ENCODE results near the gene EPHB1.

Gene EPHB1

DNA sequence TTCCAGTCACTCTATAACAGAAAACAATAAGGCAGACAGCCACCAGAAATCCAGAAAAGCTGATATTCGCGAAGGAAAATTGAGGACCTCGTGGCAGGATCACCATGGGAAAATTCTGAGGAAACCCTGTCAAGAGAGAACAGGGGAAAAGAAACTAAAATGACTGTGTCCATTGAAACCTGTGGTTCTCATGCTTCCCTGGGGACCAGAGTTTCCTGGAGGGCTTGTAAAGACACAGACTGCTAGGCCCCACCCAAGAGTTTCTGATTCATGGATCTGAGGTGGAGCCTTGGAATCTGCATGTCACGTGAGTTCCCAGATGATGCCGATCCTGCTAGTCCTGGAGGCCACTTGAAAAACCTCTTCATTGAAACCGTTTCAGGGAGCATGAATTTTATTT lies 420.5 kb downstream of the EPHB1 start:
- Histone ChIP-seq H3K27me3 (ENCODE audit: control insufficient read depth in 1 of 2, insufficient read depth in 2 of 2, low read length in 2 of 2) (no peaks in the 10 kb centered on the region), H3K4me1 (ENCODE audit: control insufficient read depth in 1 of 2, insufficient read depth in 2 of 2, low read length in 2 of 2) (no peaks in the 10 kb centered on the region), H3K9me3 (ENCODE audit: control insufficient read depth in 1 of 2, low read length in 2 of 2) (no peaks in the 10 kb centered on the region), H3K27ac (ENCODE audit: low read depth, low read length) (no peak overlapping the region), H3K9ac (ENCODE audit: low read depth in 1 of 2, low read length in 2 of 2) (no peak overlapping the region), H3K4me3 (ENCODE audit: low read depth in 1 of 2, low read length in 2 of 2) (no peak overlapping the region), H3K36me3 (ENCODE audit: control insufficient read depth in 1 of 2, insufficient read depth in 2 of 2, low read length in 2 of 2) (no peaks in the 10 kb centered on the region)

- Histone ChIP-seq H3K27ac (ENCODE audit: low read depth, low read length) (no peak overlapping the region), H3K36me3 (ENCODE audit: control insufficient read depth in 1 of 2, insufficient read depth in 2 of 2, low read length in 2 of 2) (no peaks in the 10 kb centered on the region), H3K27me3 (ENCODE audit: control insufficient read depth in 1 of 2, insufficient read depth in 2 of 2, low read length in 2 of 2) (no peaks in the 10 kb centered on the region), H3K4me3 (ENCODE audit: low read depth in 1 of 2, low read length in 2 of 2) (no peak overlapping the region), H3K9me3 (ENCODE audit: control insufficient read depth in 1 of 2, low read length in 2 of 2) (no peaks in the 10 kb centered on the region), H3K4me1 (ENCODE audit: control insufficient read depth in 1 of 2, insufficient read depth in 2 of 2, low read length in 2 of 2) (no peaks in the 10 kb centered on the region), H3K9ac (ENCODE audit: low read depth in 1 of 2, low read length in 2 of 2) (no peak overlapping the region)
These were observed 421.6 kb downstream of the EPHB1 start for GRCh38 chr3:135216659-135217058.

DNA sequence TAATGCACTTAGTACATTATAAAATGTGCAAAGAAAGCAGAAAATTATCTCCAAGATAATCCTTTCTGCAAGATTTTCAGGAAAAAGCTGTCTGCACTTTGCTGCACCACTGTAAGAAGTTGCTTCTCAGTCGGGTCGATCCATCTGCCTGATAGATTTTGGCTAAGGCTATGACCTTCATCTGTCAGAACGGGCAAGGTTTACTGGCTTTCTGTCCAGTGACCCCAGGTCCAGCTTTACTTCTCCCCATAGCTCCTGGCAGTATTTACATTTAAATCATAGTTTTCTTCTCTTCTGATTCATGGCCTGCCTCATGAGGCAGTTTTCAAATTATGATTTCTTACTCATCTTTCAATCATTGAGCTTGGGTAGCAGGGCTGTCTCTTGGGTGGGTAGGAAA lies 422.7 kb downstream of the EPHB1 start:
- Histone ChIP-seq H3K4me1 (ENCODE audit: control insufficient read depth in 1 of 2, insufficient read depth in 2 of 2, low read length in 2 of 2) (no peaks in the 10 kb centered on the region), H3K9ac (ENCODE audit: low read depth in 1 of 2, low read length in 2 of 2) (no peak overlapping the region), H3K9me3 (ENCODE audit: control insufficient read depth in 1 of 2, low read length in 2 of 2) (no peaks in the 10 kb centered on the region), H3K36me3 (ENCODE audit: control insufficient read depth in 1 of 2, insufficient read depth in 2 of 2, low read length in 2 of 2) (no peaks in the 10 kb centered on the region), H3K27ac (ENCODE audit: low read depth, low read length) (no peak overlapping the region), H3K27me3 (ENCODE audit: control insufficient read depth in 1 of 2, insufficient read depth in 2 of 2, low read length in 2 of 2) (no peaks in the 10 kb centered on the region), H3K4me3 (ENCODE audit: low read depth in 1 of 2, low read length in 2 of 2) (no peak overlapping the region)

- Histone ChIP-seq H3K27ac (ENCODE audit: low read depth, low read length) (no peak overlapping the region), H3K9me3 (ENCODE audit: control insufficient read depth in 1 of 2, low read length in 2 of 2) (no peaks in the 10 kb centered on the region), H3K9ac (ENCODE audit: low read depth in 1 of 2, low read length in 2 of 2) (no peak overlapping the region)
These were observed 423.2 kb downstream of the EPHB1 start for GRCh38 chr3:135218304-135218703.

DNA sequence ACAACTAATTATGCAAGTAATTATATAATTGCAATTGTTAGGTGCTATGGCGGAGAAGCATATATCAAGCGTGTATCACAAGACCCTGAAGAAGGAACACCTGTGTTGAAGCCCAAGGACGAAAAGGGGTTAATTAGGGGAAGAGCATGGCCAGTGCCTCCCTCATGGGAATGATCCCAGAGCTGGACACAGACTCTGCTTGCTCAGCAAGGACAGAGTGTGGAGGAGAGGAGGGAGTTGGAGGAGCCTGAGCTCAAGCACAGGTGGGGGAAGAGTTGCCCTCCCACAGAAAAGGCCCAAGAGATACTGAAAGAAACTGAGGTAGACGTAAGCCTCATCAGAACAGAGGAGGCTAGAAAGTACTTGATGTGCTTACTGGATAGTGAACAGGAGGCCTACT lies 423.7 kb downstream of the EPHB1 start:
- H3K27ac ChIP-seq (ENCODE audit: low read depth, low read length) = no peak overlapping the region
- no peaks in the 10 kb centered on the region for H3K27me3 ChIP-seq (ENCODE audit: control insufficient read depth in 1 of 2, insufficient read depth in 2 of 2, low read length in 2 of 2)
- H3K9ac ChIP-seq (ENCODE audit: low read depth in 1 of 2, low read length in 2 of 2) = no peak overlapping the region
- H3K9me3 ChIP-seq (ENCODE audit: control insufficient read depth in 1 of 2, low read length in 2 of 2) = no peaks in the 10 kb centered on the region
- no peaks in the 10 kb centered on the region for H3K36me3 ChIP-seq (ENCODE audit: control insufficient read depth in 1 of 2, insufficient read depth in 2 of 2, low read length in 2 of 2)
- no peak overlapping the region for H3K4me3 ChIP-seq (ENCODE audit: low read depth in 1 of 2, low read length in 2 of 2)
- no peaks in the 10 kb centered on the region for H3K4me1 ChIP-seq (ENCODE audit: control insufficient read depth in 1 of 2, insufficient read depth in 2 of 2, low read length in 2 of 2)

More at GRCh38 chr3:135218304-135218703, 423.2 kb downstream of the EPHB1 start:
- Histone ChIP-seq H3K4me1 (ENCODE audit: control insufficient read depth in 1 of 2, insufficient read depth in 2 of 2, low read length in 2 of 2) (no peaks in the 10 kb centered on the region), H3K27me3 (ENCODE audit: control insufficient read depth in 1 of 2, insufficient read depth in 2 of 2, low read length in 2 of 2) (no peaks in the 10 kb centered on the region), H3K4me3 (ENCODE audit: low read depth in 1 of 2, low read length in 2 of 2) (no peak overlapping the region), H3K36me3 (ENCODE audit: control insufficient read depth in 1 of 2, insufficient read depth in 2 of 2, low read length in 2 of 2) (no peaks in the 10 kb centered on the region)

DNA sequence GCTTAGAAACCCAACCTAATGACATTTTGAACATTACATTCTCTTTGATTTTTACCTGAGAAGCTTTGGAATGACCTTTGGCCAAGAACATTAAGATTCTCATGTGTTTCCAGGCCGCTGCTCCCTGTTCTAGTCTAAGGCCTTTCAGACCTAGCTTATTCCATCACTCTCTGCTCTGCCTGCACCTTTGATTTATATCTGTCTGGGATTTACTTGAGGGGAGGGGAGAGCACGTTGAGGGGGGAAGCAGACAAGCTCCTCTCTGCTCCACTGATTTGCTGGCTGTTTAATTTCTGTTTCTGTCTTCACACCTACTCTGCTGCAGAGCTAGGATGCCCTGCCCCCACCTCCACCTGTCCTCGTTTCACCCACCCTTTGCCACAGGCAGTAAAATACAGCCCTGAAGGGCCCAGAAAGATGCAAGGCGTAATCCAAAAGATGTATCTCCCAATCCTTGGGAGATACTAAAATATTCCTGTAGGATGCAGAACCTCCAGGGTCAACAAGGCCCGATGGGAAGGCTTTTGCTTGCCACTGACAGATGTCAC lies 429.8 kb downstream of the EPHB1 start:
- H3K27ac ChIP-seq (ENCODE audit: low read depth, low read length) = no peak overlapping the region
- no peak overlapping the region for H3K9ac ChIP-seq (ENCODE audit: low read depth in 1 of 2, low read length in 2 of 2)
- H3K4me1 ChIP-seq (ENCODE audit: control insufficient read depth in 1 of 2, insufficient read depth in 2 of 2, low read length in 2 of 2) = peaks cover 0 to 14% of the 10 kb centered on the region in 2 donors
- H3K27me3 ChIP-seq (ENCODE audit: control insufficient read depth in 1 of 2, insufficient read depth in 2 of 2, low read length in 2 of 2) = no peaks in the 10 kb centered on the region
- H3K9me3 ChIP-seq (ENCODE audit: control insufficient read depth in 1 of 2, low read length in 2 of 2) = no peaks in the 10 kb centered on the region
- H3K4me3 ChIP-seq (ENCODE audit: low read depth in 1 of 2, low read length in 2 of 2) = no peak overlapping the region
- no peaks in the 10 kb centered on the region for H3K36me3 ChIP-seq (ENCODE audit: control insufficient read depth in 1 of 2, insufficient read depth in 2 of 2, low read length in 2 of 2)

GRCh38 chr3:135226057-135226456 lies 431.0 kb downstream of the EPHB1 start:
- no peaks in the 10 kb centered on the region for H3K36me3 ChIP-seq (ENCODE audit: control insufficient read depth in 1 of 2, insufficient read depth in 2 of 2, low read length in 2 of 2)
- no peak overlapping the region for H3K4me3 ChIP-seq (ENCODE audit: low read depth in 1 of 2, low read length in 2 of 2)
- no peaks in the 10 kb centered on the region for H3K9me3 ChIP-seq (ENCODE audit: control insufficient read depth in 1 of 2, low read length in 2 of 2)

DNA sequence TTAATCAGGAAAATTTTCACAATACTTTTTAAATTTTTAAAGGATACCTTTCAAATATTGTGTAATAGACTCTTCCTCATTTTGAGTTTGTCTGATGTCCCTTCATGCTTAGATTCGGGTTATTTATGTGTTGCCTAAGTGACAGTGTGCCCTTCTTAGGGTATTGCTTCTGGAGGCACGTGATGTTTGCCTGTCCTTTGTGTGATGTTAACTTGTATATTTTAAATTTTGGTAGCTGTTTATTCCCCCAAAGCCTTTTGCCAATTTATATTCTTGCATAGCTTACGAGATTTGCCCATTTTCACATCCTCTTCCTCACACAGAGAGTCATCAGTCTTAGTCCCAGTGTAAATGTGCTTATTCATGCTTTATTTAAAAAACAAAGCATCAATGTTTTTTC lies 433.1 kb downstream of the EPHB1 start:
- no peak overlapping the region for H3K9ac ChIP-seq (ENCODE audit: low read depth in 1 of 2, low read length in 2 of 2)
- H3K27me3 ChIP-seq (ENCODE audit: control insufficient read depth in 1 of 2, insufficient read depth in 2 of 2, low read length in 2 of 2) = no peaks in the 10 kb centered on the region
- no peaks in the 10 kb centered on the region for H3K9me3 ChIP-seq (ENCODE audit: control insufficient read depth in 1 of 2, low read length in 2 of 2)
- H3K27ac ChIP-seq (ENCODE audit: low read depth, low read length) = no peak overlapping the region
- no peaks in the 10 kb centered on the region for H3K36me3 ChIP-seq (ENCODE audit: control insufficient read depth in 1 of 2, insufficient read depth in 2 of 2, low read length in 2 of 2)
- no peak overlapping the region for H3K4me3 ChIP-seq (ENCODE audit: low read depth in 1 of 2, low read length in 2 of 2)
- peaks cover 0 to 14% of the 10 kb centered on the region in 2 donors for H3K4me1 ChIP-seq (ENCODE audit: control insufficient read depth in 1 of 2, insufficient read depth in 2 of 2, low read length in 2 of 2)

More at GRCh38 chr3:135226057-135226456, 431.0 kb downstream of the EPHB1 start:
- Histone ChIP-seq H3K27me3 (ENCODE audit: control insufficient read depth in 1 of 2, insufficient read depth in 2 of 2, low read length in 2 of 2) (no peaks in the 10 kb centered on the region), H3K4me1 (ENCODE audit: control insufficient read depth in 1 of 2, insufficient read depth in 2 of 2, low read length in 2 of 2) (peaks cover 0 to 14% of the 10 kb centered on the region in 2 donors), H3K27ac (ENCODE audit: low read depth, low read length) (no peak overlapping the region), H3K9ac (ENCODE audit: low read depth in 1 of 2, low read length in 2 of 2) (no peak overlapping the region)

- Histone ChIP-seq H3K27me3 (ENCODE audit: control insufficient read depth in 1 of 2, insufficient read depth in 2 of 2, low read length in 2 of 2) (no peaks in the 10 kb centered on the region), H3K4me1 (ENCODE audit: control insufficient read depth in 1 of 2, insufficient read depth in 2 of 2, low read length in 2 of 2) (peaks cover 0 to 14% of the 10 kb centered on the region in 2 donors), H3K27ac (ENCODE audit: low read depth, low read length) (no peak overlapping the region), H3K4me3 (ENCODE audit: low read depth in 1 of 2, low read length in 2 of 2) (no peak overlapping the region), H3K9me3 (ENCODE audit: control insufficient read depth in 1 of 2, low read length in 2 of 2) (no peaks in the 10 kb centered on the region), H3K36me3 (ENCODE audit: control insufficient read depth in 1 of 2, insufficient read depth in 2 of 2, low read length in 2 of 2) (no peaks in the 10 kb centered on the region), H3K9ac (ENCODE audit: low read depth in 1 of 2, low read length in 2 of 2) (no peak overlapping the region)
These were observed 434.0 kb downstream of the EPHB1 start for GRCh38 chr3:135229018-135229495.

GRCh38 chr3:135231737-135232136 lies 436.7 kb downstream of the EPHB1 start:
- no peak overlapping the region for H3K27ac ChIP-seq (ENCODE audit: low read depth, low read length)
- H3K36me3 ChIP-seq (ENCODE audit: control insufficient read depth in 1 of 2, insufficient read depth in 2 of 2, low read length in 2 of 2) = no peaks in the 10 kb centered on the region
- H3K9me3 ChIP-seq (ENCODE audit: control insufficient read depth in 1 of 2, low read length in 2 of 2) = no peaks in the 10 kb centered on the region
- no peaks in the 10 kb centered on the region for H3K27me3 ChIP-seq (ENCODE audit: control insufficient read depth in 1 of 2, insufficient read depth in 2 of 2, low read length in 2 of 2)
- H3K4me3 ChIP-seq (ENCODE audit: low read depth in 1 of 2, low read length in 2 of 2) = no peak overlapping the region
- H3K4me1 ChIP-seq (ENCODE audit: control insufficient read depth in 1 of 2, insufficient read depth in 2 of 2, low read length in 2 of 2) = peaks cover 0 to 14% of the 10 kb centered on the region in 2 donors
- no peak overlapping the region for H3K9ac ChIP-seq (ENCODE audit: low read depth in 1 of 2, low read length in 2 of 2)

- peaks cover 0 to 14% of the 10 kb centered on the region in 2 donors for H3K4me1 ChIP-seq (ENCODE audit: control insufficient read depth in 1 of 2, insufficient read depth in 2 of 2, low read length in 2 of 2)
- no peak overlapping the region for H3K27ac ChIP-seq (ENCODE audit: low read depth, low read length)
- no peaks in the 10 kb centered on the region for H3K9me3 ChIP-seq (ENCODE audit: control insufficient read depth in 1 of 2, low read length in 2 of 2)
- H3K9ac ChIP-seq (ENCODE audit: low read depth in 1 of 2, low read length in 2 of 2) = no peak overlapping the region
- H3K36me3 ChIP-seq (ENCODE audit: control insufficient read depth in 1 of 2, insufficient read depth in 2 of 2, low read length in 2 of 2) = no peaks in the 10 kb centered on the region
- no peak overlapping the region for H3K4me3 ChIP-seq (ENCODE audit: low read depth in 1 of 2, low read length in 2 of 2)
- no peaks in the 10 kb centered on the region for H3K27me3 ChIP-seq (ENCODE audit: control insufficient read depth in 1 of 2, insufficient read depth in 2 of 2, low read length in 2 of 2)
These were observed 437.2 kb downstream of the EPHB1 start for GRCh38 chr3:135232226-135232625.

All from duodenal mucosa (tissue), 2 donors.